OCI-LY3 (cell line): ENCODE results near the gene DIP2C.

ENCODE experiments used
- H2AFZ ChIP-seq: fragments of 200-600, 300-600 bp; shearing (Covaris generic); 2 replicates; pipeline ENCODE4 v1.6.0; 2014; ENCODE audit warnings: antibody characterized with exemption, low read depth, low read length
- H3K27ac ChIP-seq: fragments of 200-600, 300-600 bp; sonication (generic); 2 replicates; pipeline ENCODE4 v1.5.1; 2014; ENCODE audit warnings: mild to moderate bottlenecking, low read length, moderate library complexity, mixed read lengths
- H3K27me3 ChIP-seq: fragments of 200-600, 300-600 bp; sonication (generic); 2 replicates; pipeline ENCODE4 v1.6.1; 2014; ENCODE audit warnings: low read depth, low read length, mixed read lengths
- H3K36me3 ChIP-seq: fragments of 200-600, 300-600 bp; sonication (generic); replicated peaks from 2 replicates; pipeline ENCODE3; 2014; ENCODE audit warnings: low read depth, low read length, mixed read lengths
- H3K4me1 ChIP-seq: fragments of 300-600, 200-600 bp; sonication (generic); 2 replicates; pipeline ENCODE4 v1.6.1; 2014; ENCODE audit warnings: low read length, mixed read lengths
- H3K4me2 ChIP-seq: fragments of 200-600, 300-600 bp; sonication (generic); 2 replicates; pipeline ENCODE4 v1.6.1; 2014; ENCODE audit warnings: low read length, mixed read lengths
- H3K4me3 ChIP-seq: fragments of 300-600, 200-600 bp; sonication (generic); 2 replicates; pipeline ENCODE4 v1.5.1; 2014; ENCODE audit warnings: antibody characterized with exemption, mild to moderate bottlenecking, low read length, moderate library complexity
- H3K79me2 ChIP-seq: fragments of 300-600, 200-600 bp; shearing (Covaris generic); 2 replicates; pipeline ENCODE4 v1.6.1; 2014; ENCODE audit warnings: mild to moderate bottlenecking, low read length, mixed read lengths
- H3K9ac ChIP-seq: fragments of 300-600, 200-600 bp; shearing (Covaris generic); 2 replicates; pipeline ENCODE4 v1.6.0; 2014; ENCODE audit warnings: mild to moderate bottlenecking, low read length, moderate library complexity
- H3K9me3 ChIP-seq: fragments of 200-600, 300-600 bp; shearing (Covaris generic); 2 replicates; pipeline ENCODE4 v1.6.1; 2014; ENCODE audit warnings: low read length, mixed read lengths; ENCODE audit not compliant: insufficient read depth
- H4K20me1 ChIP-seq: fragments of 200-600, 300-600 bp; sonication (generic); 2 replicates; pipeline ENCODE4 v1.6.1; 2016; ENCODE audit warnings: low read length, mixed read lengths; ENCODE audit not compliant: insufficient read depth
- EZH2phosphoT487 ChIP-seq: fragments of 200-600 bp; shearing (Covaris generic); IDR thresholded peaks from 2 replicates; pipeline ENCODE4 v1.6.1; 2018; ENCODE audit warnings: antibody characterized with exemption, mixed run types, low read depth
- TF ChIP-seq, protein P1 (sequence below): fragments of 200-600, 300-600 bp; sonication (generic); IDR thresholded peaks from 2 replicates; pipeline ENCODE4 v1.5.1; 2014; ENCODE audit warnings: antibody characterized with exemption, low read length, low read depth

Gene DIP2C

GRCh38 chr10:392705-393037 is 296.8 kb downstream of the DIP2C start:
- Histone ChIP-seq H3K36me3 (no peaks in the 10 kb centered on the region), H3K27ac (no peak overlapping the region), H2AFZ (no peak overlapping the region), H4K20me1 (no peaks in the 10 kb centered on the region), H3K4me2 (no peak overlapping the region), H3K4me3 (no peak overlapping the region), H3K4me1 (no peaks in the 10 kb centered on the region), H3K27me3 (peaks cover 4% of the 10 kb centered on the region; the same call in 1 of the 2 replicates), H3K79me2 (no peaks in the 10 kb centered on the region), H3K9ac (no peak overlapping the region), H3K9me3 (no peaks in the 10 kb centered on the region)
- TF ChIP-seq, protein P1, sequence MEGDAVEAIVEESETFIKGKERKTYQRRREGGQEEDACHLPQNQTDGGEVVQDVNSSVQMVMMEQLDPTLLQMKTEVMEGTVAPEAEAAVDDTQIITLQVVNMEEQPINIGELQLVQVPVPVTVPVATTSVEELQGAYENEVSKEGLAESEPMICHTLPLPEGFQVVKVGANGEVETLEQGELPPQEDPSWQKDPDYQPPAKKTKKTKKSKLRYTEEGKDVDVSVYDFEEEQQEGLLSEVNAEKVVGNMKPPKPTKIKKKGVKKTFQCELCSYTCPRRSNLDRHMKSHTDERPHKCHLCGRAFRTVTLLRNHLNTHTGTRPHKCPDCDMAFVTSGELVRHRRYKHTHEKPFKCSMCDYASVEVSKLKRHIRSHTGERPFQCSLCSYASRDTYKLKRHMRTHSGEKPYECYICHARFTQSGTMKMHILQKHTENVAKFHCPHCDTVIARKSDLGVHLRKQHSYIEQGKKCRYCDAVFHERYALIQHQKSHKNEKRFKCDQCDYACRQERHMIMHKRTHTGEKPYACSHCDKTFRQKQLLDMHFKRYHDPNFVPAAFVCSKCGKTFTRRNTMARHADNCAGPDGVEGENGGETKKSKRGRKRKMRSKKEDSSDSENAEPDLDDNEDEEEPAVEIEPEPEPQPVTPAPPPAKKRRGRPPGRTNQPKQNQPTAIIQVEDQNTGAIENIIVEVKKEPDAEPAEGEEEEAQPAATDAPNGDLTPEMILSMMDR, result no peak
- no peak for TF ChIP-seq EZH2phosphoT487

DNA sequence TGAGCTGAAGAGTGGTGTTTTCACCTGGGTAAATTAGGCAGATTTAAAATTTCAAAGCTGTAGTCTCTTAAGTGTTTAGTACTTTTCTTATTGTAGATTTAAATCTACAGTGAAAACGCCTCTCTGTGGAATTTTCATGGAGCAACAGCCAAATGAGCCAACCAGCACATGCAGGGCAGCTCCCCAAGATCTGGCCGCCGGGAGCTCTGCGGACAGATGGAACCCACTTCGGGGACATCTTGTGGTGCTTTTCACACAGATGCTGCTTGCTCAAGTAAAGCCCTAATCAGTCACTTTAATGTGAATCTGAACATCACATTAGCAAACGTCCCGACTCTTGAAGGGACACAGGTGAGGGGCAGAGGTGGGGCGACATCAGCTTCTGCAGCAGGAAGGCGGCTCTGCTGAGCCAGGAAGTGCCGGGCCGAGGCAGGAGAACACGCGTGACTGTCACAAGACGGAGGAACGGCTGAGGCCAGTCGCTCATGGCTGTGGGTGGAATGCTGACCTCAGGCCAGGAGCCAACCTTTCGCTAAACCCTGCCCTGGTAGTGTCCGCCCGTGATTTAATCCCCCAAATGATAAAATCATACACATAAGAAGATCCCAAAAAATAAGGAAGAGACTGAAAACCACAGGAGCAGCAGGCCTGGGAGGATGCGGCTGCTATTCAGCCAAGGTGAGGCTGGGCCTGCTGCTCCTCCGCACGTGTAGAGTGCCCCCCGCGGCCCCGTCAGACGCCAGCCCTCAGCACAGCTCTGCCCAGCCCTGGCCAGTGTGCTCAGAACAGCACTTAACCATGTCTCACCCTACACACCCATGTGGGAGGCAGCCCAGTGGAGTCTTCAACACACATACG is 297.4 kb downstream of the DIP2C start:
- Histone ChIP-seq H3K9me3 (no peaks in the 10 kb centered on the region), H3K27ac (no peak overlapping the region), H3K4me1 (no peaks in the 10 kb centered on the region), H3K4me3 (no peak overlapping the region), H3K9ac (no peak overlapping the region), H3K4me2 (no peak overlapping the region), H4K20me1 (no peaks in the 10 kb centered on the region), H2AFZ (no peak overlapping the region), H3K79me2 (no peaks in the 10 kb centered on the region), H3K27me3 (peaks cover 4% of the 10 kb centered on the region; the same call in 1 of the 2 replicates), H3K36me3 (no peaks in the 10 kb centered on the region)
- TF ChIP-seq EZH2phosphoT487, result no peak
- TF ChIP-seq, protein P1, result no peak

- H3K9ac ChIP-seq, result no peak overlapping the region
- no peak for TF ChIP-seq EZH2phosphoT487
- TF ChIP-seq, protein P1, result no peak
These were observed 298.2 kb downstream of the DIP2C start for GRCh38 chr10:391305-391704.

GRCh38 chr10:390449-391100 is 298.9 kb downstream of the DIP2C start:
- no peaks in the 10 kb centered on the region for H4K20me1 ChIP-seq
- TF ChIP-seq, protein P1, result no peak
- TF ChIP-seq EZH2phosphoT487, result no peak
- H2AFZ ChIP-seq, result no peak overlapping the region
- H3K9ac ChIP-seq, result no peak overlapping the region
- H3K27ac ChIP-seq, result no peak overlapping the region
- no peaks in the 10 kb centered on the region for H3K9me3 ChIP-seq
- H3K4me2 ChIP-seq, result no peak overlapping the region
- no peaks in the 10 kb centered on the region for H3K79me2 ChIP-seq
- H3K4me1 ChIP-seq, result no peaks in the 10 kb centered on the region
- no peaks in the 10 kb centered on the region for H3K27me3 ChIP-seq
- no peaks in the 10 kb centered on the region for H3K36me3 ChIP-seq
- no peak overlapping the region for H3K4me3 ChIP-seq

More at GRCh38 chr10:391305-391704, 298.2 kb downstream of the DIP2C start:
- Histone ChIP-seq H3K4me3 (no peak overlapping the region), H3K4me2 (no peak overlapping the region), H3K9me3 (no peaks in the 10 kb centered on the region), H2AFZ (no peak overlapping the region), H3K27ac (no peak overlapping the region), H4K20me1 (no peaks in the 10 kb centered on the region), H3K79me2 (no peaks in the 10 kb centered on the region), H3K27me3 (peaks cover under 1% of the 10 kb centered on the region; the same call in 1 of the 2 replicates), H3K4me1 (no peaks in the 10 kb centered on the region), H3K36me3 (no peaks in the 10 kb centered on the region)
